H9 (cell line): ENCODE measurements around the gene PHEX. TPM values are rescaled to one million over a fixed set of nuclear protein-coding genes. Genes with fewer than 3 reads are reported as not detected.

Experiments used
- DNase-seq: peaks from one replicate; pipeline ENCODE4 v3.0.0-alpha.2; 2017
- H2AFZ ChIP-seq: one replicate; pipeline ENCODE4 v1.6.1; 2013; ENCODE audit warnings: mild to moderate bottlenecking, low read length, control low read depth, moderate library complexity
- H2AK5ac ChIP-seq: 2 replicates; pipeline ENCODE4 v1.6.1; 2013; ENCODE audit warnings: low read length, control low read depth, mixed read lengths; ENCODE audit not compliant: insufficient read length
- H2BK120ac ChIP-seq: one replicate; pipeline ENCODE4 v1.6.1; 2013; ENCODE audit warnings: low read depth, mild to moderate bottlenecking, low read length, control low read depth, inconsistent platforms; ENCODE audit not compliant: poor library complexity, severe bottlenecking
- H2BK12ac ChIP-seq: 2 replicates; pipeline ENCODE4 v1.6.1; 2013; ENCODE audit warnings: low read length, control low read depth, mixed read lengths, low read depth; ENCODE audit not compliant: insufficient read length
- H2BK15ac ChIP-seq: 2 replicates; pipeline ENCODE4 v1.6.1; 2013; ENCODE audit warnings: low read depth, low read length, control low read depth
- H2BK20ac ChIP-seq: one replicate; pipeline ENCODE4 v1.6.1; 2013; ENCODE audit warnings: low read depth, mild to moderate bottlenecking, low read length, control low read depth, inconsistent platforms; ENCODE audit not compliant: poor library complexity, severe bottlenecking
- H2BK5ac ChIP-seq: 2 replicates; pipeline ENCODE4 v1.6.1; 2013; ENCODE audit warnings: low read length, control low read depth, mixed read lengths; ENCODE audit not compliant: insufficient read length
- H3K14ac ChIP-seq: 2 replicates; pipeline ENCODE4 v1.6.1; 2013; ENCODE audit warnings: low read length, control low read depth; ENCODE audit not compliant: insufficient read depth
- H3K18ac ChIP-seq: 2 replicates; pipeline ENCODE4 v1.6.1; 2013; ENCODE audit warnings: low read depth, mild to moderate bottlenecking, mixed read lengths, low read length, control low read depth; ENCODE audit not compliant: insufficient read length
- H3K23ac ChIP-seq: 2 replicates; pipeline ENCODE4 v1.6.1; 2013; ENCODE audit warnings: low read length, control low read depth, mixed read lengths, low read depth; ENCODE audit not compliant: insufficient read length
- H3K23me2 ChIP-seq: 2 replicates; pipeline ENCODE4 v1.6.1; 2013; ENCODE audit warnings: low read depth, mild to moderate bottlenecking, mixed read lengths, low read length, control low read depth; ENCODE audit not compliant: insufficient read length, poor library complexity, severe bottlenecking
- H3K27ac ChIP-seq: 2 replicates; pipeline ENCODE4 v1.5.1; 2013; ENCODE audit warnings: low read length, control low read depth, mixed read lengths, low read depth; ENCODE audit not compliant: insufficient read length
- H3K27me3 ChIP-seq: 2 replicates; pipeline ENCODE4 v1.6.1; 2013; ENCODE audit warnings: low read length, control low read depth, inconsistent platforms; ENCODE audit not compliant: insufficient read depth
- H3K4ac ChIP-seq: 2 replicates; pipeline ENCODE4 v1.6.1; 2013; ENCODE audit warnings: low read depth, mild to moderate bottlenecking, control low read depth, inconsistent platforms, low read length, moderate library complexity
- H3K4me1 ChIP-seq: 2 replicates; pipeline ENCODE4 v1.6.1; 2013; ENCODE audit warnings: low read length, control low read depth, inconsistent platforms; ENCODE audit not compliant: insufficient read depth
- H3K4me2 ChIP-seq: 2 replicates; pipeline ENCODE4 v1.6.1; 2013; ENCODE audit warnings: low read length, control low read depth, mixed read lengths; ENCODE audit not compliant: insufficient read length, insufficient read depth
- H3K56ac ChIP-seq: 2 replicates; pipeline ENCODE4 v1.6.1; 2013; ENCODE audit warnings: low read depth, mild to moderate bottlenecking, mixed read lengths, low read length, control low read depth; ENCODE audit not compliant: insufficient read length
- H3K79me1 ChIP-seq: 2 replicates; pipeline ENCODE4 v1.6.1; 2013; ENCODE audit warnings: low read depth, mild to moderate bottlenecking, moderate library complexity, low read length, control low read depth, inconsistent platforms; ENCODE audit not compliant: insufficient read depth, poor library complexity, severe bottlenecking
- H3K79me2 ChIP-seq: 2 replicates; pipeline ENCODE4 v1.6.1; 2013; ENCODE audit warnings: low read length, control low read depth, inconsistent platforms; ENCODE audit not compliant: insufficient read depth
- H3K9ac ChIP-seq: 2 replicates; pipeline ENCODE4 v1.6.1; 2013; ENCODE audit warnings: low read length, control low read depth, mixed read lengths; ENCODE audit not compliant: insufficient read length; ENCODE audit errors: extremely low read depth
- H3K9me3 ChIP-seq: one replicate; pipeline ENCODE4 v1.6.1; 2013; ENCODE audit warnings: low read depth, low read length, inconsistent platforms; ENCODE audit not compliant: control insufficient read depth
- H3T11ph ChIP-seq: one replicate; pipeline ENCODE4 v1.6.1; 2013; ENCODE audit warnings: mild to moderate bottlenecking, low read length, control low read depth, inconsistent platforms
- H4K20me1 ChIP-seq: one replicate; pipeline ENCODE4 v1.6.1; 2013; ENCODE audit not compliant: control insufficient read depth, insufficient read length, insufficient read depth
- H4K5ac ChIP-seq: 2 replicates; pipeline ENCODE4 v1.6.1; 2013; ENCODE audit warnings: low read depth, mild to moderate bottlenecking, mixed read lengths, low read length, control low read depth; ENCODE audit not compliant: insufficient read length
- H4K8ac ChIP-seq: replicated peaks from 2 replicates; pipeline ENCODE4 v1.6.1; 2013; ENCODE audit warnings: low read length, control low read depth, mixed read lengths, low read depth; ENCODE audit not compliant: insufficient read length
- H4K91ac ChIP-seq: 2 replicates; pipeline ENCODE4 v1.6.1; 2013; ENCODE audit warnings: low read depth, mild to moderate bottlenecking, moderate library complexity, mixed read lengths, low read length, control low read depth; ENCODE audit not compliant: insufficient read length
- H3K27ac Mint-ChIP-seq, 3 experiments: 2 replicates in 2 of 3; 3 replicates in 1 of 3; pipeline ENCODE4 v1.8.0; 2020 to 2021; ENCODE audit warnings: mixed read lengths in 3 of 3, mild to moderate bottlenecking in 1 of 3, moderate library complexity in 1 of 3
- H3K27me3 Mint-ChIP-seq: 2 replicates; pipeline ENCODE4 v1.8.0; 2021; ENCODE audit warnings: low read depth, mild to moderate bottlenecking, moderate library complexity, mixed read lengths
- H3K36me3 Mint-ChIP-seq, 3 experiments: 2 replicates in 2 of 3; 3 replicates in 1 of 3; pipeline ENCODE4 v1.8.0; 2020 to 2021; ENCODE audit warnings: low read depth in 3 of 3, mixed read lengths in 3 of 3; ENCODE audit not compliant: insufficient read depth in 1 of 3
- H3K4me1 Mint-ChIP-seq, 2 experiments: 2 replicates each; pipeline ENCODE4 v1.8.0; 2020; ENCODE audit warnings: mixed read lengths in 2 of 2
- H3K4me3 Mint-ChIP-seq, 2 experiments: 2 replicates in 1 of 2; 3 replicates in 1 of 2; pipeline ENCODE4 v1.8.0; 2020 to 2021; ENCODE audit warnings: mild to moderate bottlenecking in 2 of 2, mixed read lengths in 2 of 2, moderate library complexity in 1 of 2
- H3K9me3 Mint-ChIP-seq, 2 experiments: 2 replicates in 1 of 2; 3 replicates in 1 of 2; pipeline ENCODE4 v1.8.0; 2020; ENCODE audit warnings: mild to moderate bottlenecking in 2 of 2, mixed read lengths in 2 of 2, moderate library complexity in 1 of 2
- WGBS: extraction: QIAGEN DNeasy Blood & Tissue Kit; methylation state at CpG from one replicate; pipeline ENCODE4 v1.1.7; 2013; ENCODE audit warnings: missing lambda C conversion rate, low lambda C conversion rate, mixed read lengths; ENCODE audit not compliant: insufficient read length; ENCODE audit errors: extremely low coverage; 5-methylcytosine and 5-hydroxymethylcytosine counted together
- total RNA-seq: library from RNA; stranded (reverse); gene quantifications from 2 replicates; pipeline ENCODE4 v1.2.1, GENCODE V29; 2021
- TF ChIP-seq, protein P1 (sequence below): fragments of 200-600 bp; sonication (generic); conservative IDR thresholded peaks from 3 replicates; pipeline ENCODE4 v1.8.0; 2021; ENCODE audit warnings: antibody characterized with exemption, mild to moderate bottlenecking

PHEX gene
- total RNA-seq, 1 experiment from 2014 or later, result 0.11 TPM

DNA sequence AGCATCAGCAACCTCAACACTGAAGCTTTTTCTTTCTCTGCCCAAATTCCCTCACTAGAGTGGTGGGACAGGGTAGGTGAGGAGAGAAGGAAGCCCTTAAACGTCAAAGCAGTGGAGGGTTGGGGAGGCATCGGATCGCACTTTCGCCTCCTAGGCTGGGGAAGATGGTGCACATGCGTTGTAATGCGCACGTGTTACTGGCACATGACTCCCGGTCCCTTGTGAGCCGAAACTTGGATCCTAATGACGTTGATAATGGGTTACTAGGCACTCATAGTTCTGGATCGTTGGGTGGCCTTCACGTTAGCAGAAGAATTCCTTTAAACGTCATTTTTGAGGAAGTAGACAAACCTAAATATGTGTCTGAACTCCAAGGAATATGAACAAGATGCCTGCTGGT, 240.5 kb downstream of the PHEX start, which contains the start of gene CBLL2:
Gene CBLL2 (plus strand): TSS at position 301 of the 400 bp plus-strand sequence. CDS start 79 bp downstream, at position 380.
- H3K9me3 Mint-ChIP-seq, result peaks cover 3 to 32% of the 10 kb centered on the region in 2 experiments; a peak in 4 of 5 replicates
- Histone ChIP-seq H2BK5ac (no peak within 1 kb of the TSS), H2BK15ac (no peak within 1 kb of the TSS), H4K5ac (no peak within 1 kb of the TSS), H2BK20ac (no peak within 1 kb of the TSS), H3K9ac (no peak within 1 kb of the TSS), H3K27ac (no peak within 1 kb of the TSS), H3T11ph (no peak within 1 kb of the TSS), H3K79me1 (no peaks in the 10 kb centered on the region), H4K20me1 (no peaks in the 10 kb centered on the region), H3K23me2 (no peaks in the 10 kb centered on the region), H2BK12ac (no peak within 1 kb of the TSS), H3K4me1 (no peaks in the 10 kb centered on the region), H3K23ac (no peak within 1 kb of the TSS), H3K4me2 (no peak within 1 kb of the TSS), H3K79me2 (no peaks in the 10 kb centered on the region), H2AK5ac (no peak within 1 kb of the TSS), H3K56ac (no peak within 1 kb of the TSS), H3K27me3 (no peaks in the 10 kb centered on the region), H2AFZ (no peak within 1 kb of the TSS), H3K9me3 (no peaks in the 10 kb centered on the region), H3K4ac (no peak within 1 kb of the TSS), H2BK120ac (no peak within 1 kb of the TSS), H4K91ac (no peak within 1 kb of the TSS), H4K8ac (no peak within 1 kb of the TSS), H3K18ac (no peak within 1 kb of the TSS), H3K14ac (no peak within 1 kb of the TSS)
- no peak for DNase-seq
- no peaks in the 10 kb centered on the region for H3K27me3 Mint-ChIP-seq
- peaks cover 0 to 3% (median 0%) of the 10 kb centered on the region in 3 experiments; a peak in 2 of 7 replicates for H3K36me3 Mint-ChIP-seq
- H3K27ac Mint-ChIP-seq, result no peak within 1 kb of the TSS; a peak in 2 of 7 replicates
- no peak within 1 kb of the TSS for H3K4me3 Mint-ChIP-seq
- no CpG with 5 or more reads among the region's 13 CpGs for WGBS
- H3K4me1 Mint-ChIP-seq, result 0 out of 4 replicates have a peak, but pooled peaks cover 0 to 3% of the 10 kb centered on the region in 2 experiments
- TF ChIP-seq, protein P1, sequence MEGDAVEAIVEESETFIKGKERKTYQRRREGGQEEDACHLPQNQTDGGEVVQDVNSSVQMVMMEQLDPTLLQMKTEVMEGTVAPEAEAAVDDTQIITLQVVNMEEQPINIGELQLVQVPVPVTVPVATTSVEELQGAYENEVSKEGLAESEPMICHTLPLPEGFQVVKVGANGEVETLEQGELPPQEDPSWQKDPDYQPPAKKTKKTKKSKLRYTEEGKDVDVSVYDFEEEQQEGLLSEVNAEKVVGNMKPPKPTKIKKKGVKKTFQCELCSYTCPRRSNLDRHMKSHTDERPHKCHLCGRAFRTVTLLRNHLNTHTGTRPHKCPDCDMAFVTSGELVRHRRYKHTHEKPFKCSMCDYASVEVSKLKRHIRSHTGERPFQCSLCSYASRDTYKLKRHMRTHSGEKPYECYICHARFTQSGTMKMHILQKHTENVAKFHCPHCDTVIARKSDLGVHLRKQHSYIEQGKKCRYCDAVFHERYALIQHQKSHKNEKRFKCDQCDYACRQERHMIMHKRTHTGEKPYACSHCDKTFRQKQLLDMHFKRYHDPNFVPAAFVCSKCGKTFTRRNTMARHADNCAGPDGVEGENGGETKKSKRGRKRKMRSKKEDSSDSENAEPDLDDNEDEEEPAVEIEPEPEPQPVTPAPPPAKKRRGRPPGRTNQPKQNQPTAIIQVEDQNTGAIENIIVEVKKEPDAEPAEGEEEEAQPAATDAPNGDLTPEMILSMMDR, result no peak
